Measurements from ENCODE around the gene PALLD.

The PALLD gene

DNA sequence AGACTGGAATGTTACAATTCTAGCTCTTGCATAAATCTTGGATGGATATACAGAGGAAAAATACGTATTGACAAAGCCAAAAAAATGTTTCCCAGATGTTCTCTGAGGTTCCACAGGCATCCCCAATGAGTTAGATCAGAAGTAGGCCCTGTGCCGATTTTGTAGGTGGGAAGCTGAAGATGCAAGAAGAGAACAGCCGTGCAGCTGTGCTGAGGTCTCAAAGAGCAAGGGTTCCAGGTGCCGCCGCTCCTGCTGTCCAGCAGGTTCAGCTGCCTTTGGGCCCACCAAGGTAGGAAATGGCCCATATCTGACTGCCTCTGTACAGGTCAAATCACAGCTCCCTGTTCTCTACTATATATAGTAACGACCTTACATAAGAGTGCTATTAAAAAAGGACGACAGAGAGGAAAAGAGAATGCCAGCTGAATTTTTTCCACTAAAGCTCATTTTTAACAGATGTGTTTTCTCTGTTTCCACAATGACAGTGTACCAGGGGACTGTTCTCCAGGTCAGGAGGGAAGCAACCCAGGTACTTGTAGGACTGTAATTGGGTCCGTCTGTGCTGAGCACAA lies 357.6 kb downstream of the PALLD start:
- DNase-seq = no peak
- intact Hi-C loops (cut with DNase I) = no loop called here

GRCh38 chr4:168856312-168856711 lies 359.5 kb downstream of the PALLD start:
- intact Hi-C loops (cut with DNase I) = no loop called here
- DNase-seq = no peak

DNA sequence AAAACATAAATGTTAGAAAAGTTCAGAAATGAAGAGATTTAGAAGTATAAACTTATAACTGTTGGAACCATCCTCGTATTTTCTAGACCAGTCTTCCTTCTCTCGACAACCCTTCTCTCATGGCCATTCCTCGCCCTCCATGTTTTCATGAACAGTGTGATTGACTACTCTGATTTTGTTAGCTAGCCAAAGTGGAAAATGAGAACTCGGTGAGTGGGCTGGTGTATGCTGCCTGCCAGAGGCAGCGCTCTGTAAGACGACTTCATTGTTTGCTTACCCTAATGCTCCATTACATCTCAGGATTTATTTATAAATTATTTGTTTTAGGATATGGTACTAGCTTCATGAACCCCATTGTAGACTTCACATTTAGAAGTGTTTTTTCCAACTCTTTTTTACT lies 360.2 kb downstream of the PALLD start:
- intact Hi-C loops (cut with DNase I) = no loop called here
- no peak for DNase-seq

DNA sequence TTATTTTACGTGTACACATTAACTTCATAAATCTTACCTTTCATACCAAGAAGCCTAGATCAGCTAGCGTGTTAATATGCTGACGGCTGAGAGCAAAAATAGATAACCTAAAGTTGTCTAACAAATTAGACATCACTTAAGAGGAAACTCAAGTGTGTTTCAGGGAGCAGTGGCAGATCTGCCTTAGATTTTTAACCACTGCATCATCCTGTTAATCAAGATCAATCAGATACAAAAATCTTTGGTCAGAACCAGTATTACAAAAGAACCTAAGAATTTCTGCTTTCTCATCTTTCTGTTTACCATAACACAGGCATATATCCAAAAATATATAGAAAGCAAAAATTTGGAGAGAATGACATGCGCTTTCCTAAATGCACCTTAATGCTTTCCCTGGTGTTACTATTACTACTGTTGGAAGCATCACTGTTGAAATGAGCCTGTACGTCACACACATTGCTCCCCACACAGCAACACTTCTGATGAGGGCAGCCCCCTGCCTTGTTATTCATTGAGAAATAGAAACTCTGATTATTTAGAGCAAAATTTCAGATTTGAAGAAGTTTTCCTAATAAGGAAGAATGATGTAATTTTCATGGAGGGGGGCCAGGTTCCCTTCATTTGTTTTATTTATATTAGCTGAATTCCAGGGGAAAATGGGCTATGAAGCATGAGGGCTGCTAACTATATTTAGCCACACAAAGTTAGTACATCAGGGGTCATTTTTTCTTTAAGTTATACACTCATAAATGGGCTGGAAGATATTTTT lies 360.9 kb downstream of the PALLD start:
- no peak for DNase-seq

DNA sequence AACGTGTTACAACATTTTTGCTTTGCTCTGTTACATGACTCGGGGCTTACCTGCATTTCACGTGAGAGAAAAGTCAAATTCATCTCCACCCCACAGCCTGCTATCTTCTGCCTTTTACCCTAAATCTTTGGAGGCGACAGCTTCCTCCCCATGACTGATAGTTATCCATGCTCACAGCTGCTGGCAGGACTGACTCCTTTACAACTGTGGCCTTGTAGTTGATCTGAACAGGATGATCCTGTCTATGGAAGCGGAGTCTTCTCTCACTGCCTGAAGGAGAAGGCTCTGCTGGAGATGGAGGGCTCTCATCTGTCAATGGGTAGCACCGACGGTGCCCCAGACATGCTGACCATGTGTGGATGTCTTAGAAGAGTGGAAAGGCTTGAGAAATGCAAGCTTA lies 362.2 kb downstream of the PALLD start:
- no peak for DNase-seq
- intact Hi-C loops (cut with DNase I) = no loop called here

More for the DNA sequence above, 360.9 kb downstream of the PALLD start:
- intact Hi-C loops (cut with DNase I) = no loop called here

DNA sequence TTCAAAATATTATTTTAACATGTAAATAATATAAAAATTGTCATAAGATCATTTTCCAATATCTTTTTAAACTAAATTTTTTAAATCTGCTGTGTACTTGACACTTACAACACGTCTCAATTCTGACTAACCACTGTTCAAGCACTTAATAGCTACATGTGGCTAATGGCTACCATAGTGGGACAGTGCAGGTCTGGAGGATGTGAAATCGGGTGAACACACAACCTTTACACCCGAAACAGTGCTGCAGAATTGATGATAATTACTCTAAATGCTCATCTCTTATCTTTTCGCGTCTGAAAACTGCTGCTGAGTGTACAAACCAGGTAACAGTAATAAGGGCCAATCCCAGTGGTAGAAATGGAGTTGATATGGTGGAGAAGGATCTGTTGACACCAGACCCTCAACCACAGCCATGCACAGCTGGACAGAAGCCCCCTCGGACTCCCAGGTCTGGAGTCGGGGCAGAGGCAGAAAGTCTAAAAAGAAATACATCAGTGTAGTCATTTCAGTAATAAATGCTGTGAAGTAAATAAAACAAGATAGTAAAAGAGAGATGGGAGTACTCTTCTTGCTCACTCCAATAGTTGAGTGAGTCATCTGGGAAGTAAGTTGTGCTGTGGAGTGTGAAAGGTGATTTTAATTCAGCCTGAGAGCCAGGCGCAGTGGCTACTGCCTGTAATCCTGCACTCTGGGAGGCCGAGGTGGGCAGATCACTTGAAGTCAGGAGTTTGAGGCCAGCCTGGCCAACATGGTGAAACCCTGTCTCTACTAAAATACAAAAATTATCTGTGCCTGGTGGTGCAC lies 363.2 kb downstream of the PALLD start:
- no peak for DNase-seq
- intact Hi-C loops (cut with DNase I) = no loop called here

- intact Hi-C loops (cut with DNase I) = no loop called here
Measured at GRCh38 chr4:168860827-168861226, 364.0 kb downstream of the PALLD start.

GRCh38 chr4:168863719-168864647 lies 367.1 kb downstream of the PALLD start:
- no peak for DNase-seq
- intact Hi-C loops (cut with DNase I) = no loop called here

More at GRCh38 chr4:168860827-168861226, 364.0 kb downstream of the PALLD start:
- DNase-seq = no peak

GRCh38 chr4:168864821-168865541 lies 368.1 kb downstream of the PALLD start:
- intact Hi-C loops (cut with DNase I) = no loop called here
- no peak for DNase-seq

DNA sequence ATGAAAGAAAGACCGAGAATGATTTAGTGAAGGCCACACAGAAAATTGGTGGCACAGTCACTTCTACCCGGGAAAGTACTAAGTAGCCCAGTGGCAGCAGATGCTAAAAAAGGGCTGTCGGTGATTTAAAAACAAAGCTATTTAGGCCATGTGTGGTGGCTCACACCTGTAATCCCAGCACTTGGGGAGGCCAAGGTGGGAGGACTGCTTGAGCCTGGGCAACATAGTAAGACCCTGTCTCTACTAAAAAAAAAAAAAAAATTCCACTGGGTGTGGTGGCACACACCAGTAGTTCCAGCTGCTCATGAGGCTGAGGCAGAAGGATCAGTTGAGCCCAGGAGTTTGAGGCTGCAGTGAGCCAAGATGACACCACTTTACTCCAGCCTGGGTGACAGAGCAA lies 369.0 kb downstream of the PALLD start:
- no peak for DNase-seq
- intact Hi-C loops (cut with DNase I) = no loop called here

- intact Hi-C loops (cut with DNase I) = no loop called here
- DNase-seq = no peak
Measured at GRCh38 chr4:168866635-168867034, 369.8 kb downstream of the PALLD start.

- no peak for DNase-seq
- intact Hi-C loops (cut with DNase I) = no loop called here
Measured at GRCh38 chr4:168867128-168867527, 370.3 kb downstream of the PALLD start.

- no peak for DNase-seq
- intact Hi-C loops (cut with DNase I) = no loop called here
Measured at GRCh38 chr4:168868044-168868781, 371.4 kb downstream of the PALLD start.

DNA sequence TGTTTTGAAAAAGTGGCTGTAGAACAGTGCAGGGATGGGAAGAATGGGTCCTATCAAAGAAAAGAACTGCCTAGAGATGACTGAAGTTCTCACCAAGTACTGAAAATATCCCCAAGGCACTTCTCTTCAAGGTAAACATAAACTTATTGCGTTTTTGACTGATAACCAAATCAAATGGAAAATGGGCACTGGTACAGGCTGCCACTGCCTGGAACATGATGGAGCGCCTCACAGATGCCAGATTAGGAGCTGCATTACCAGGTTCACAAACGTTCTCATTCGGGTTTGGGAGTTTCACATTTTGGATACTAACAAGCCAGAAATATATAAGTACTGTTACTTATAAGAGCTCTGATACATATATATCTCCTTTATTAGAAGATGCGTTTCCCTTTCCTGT lies 371.9 kb downstream of the PALLD start:
- intact Hi-C loops (cut with DNase I) = no loop called here
- DNase-seq = no peak

- intact Hi-C loops (cut with DNase I) = no loop called here
- DNase-seq = no peak
Measured at GRCh38 chr4:168870004-168870403, 373.2 kb downstream of the PALLD start.

- no peak for DNase-seq
- intact Hi-C loops (cut with DNase I) = no loop called here
Measured at GRCh38 chr4:168871632-168872031, 374.8 kb downstream of the PALLD start.

- intact Hi-C loops (cut with DNase I) = no loop called here
- no peak for DNase-seq
Measured at GRCh38 chr4:168874083-168874482, 377.2 kb downstream of the PALLD start.

DNA sequence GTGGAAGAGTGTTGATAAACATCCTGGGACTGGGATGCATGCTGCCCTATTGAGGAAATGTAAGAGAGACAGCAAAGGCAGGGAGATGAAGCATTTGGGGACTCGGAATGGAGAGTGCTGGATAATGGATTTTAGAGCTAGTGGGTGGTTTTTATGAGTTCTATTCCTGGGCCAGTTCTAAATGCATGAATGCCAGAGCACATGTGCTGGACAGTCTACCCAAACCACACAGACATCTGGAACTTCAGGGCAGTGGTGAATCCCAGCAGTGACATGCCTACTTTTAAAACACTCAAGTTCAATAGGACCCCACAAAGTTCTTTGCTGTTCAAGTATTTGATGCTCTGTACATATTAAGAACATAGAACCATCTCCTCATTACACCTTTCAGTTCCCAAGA lies 379.3 kb downstream of the PALLD start:
- DNase-seq = no peak
- intact Hi-C loops (cut with DNase I) = no loop called here

All from posterior cingulate gyrus (tissue), 11 donors.